Neural progenitor cell (in vitro differentiated cells): Measurements from ENCODE around the gene GLRX3. TPM values are rescaled to one million over a fixed set of nuclear protein-coding genes. Genes with fewer than 3 reads are reported as not detected.

Source experiments
- DNase-seq: peaks from one replicate; pipeline ENCODE4 v3.0.0-alpha.2; 2016; ENCODE audit warnings: low spot score
- H2AFZ ChIP-seq: fragments of 200-600 bp; sonication (generic); replicated peaks from 2 replicates; pipeline ENCODE4 v1.6.1; 2016; ENCODE audit warnings: antibody characterized with exemption
- H3F3A ChIP-seq: fragments of 200-600 bp; sonication (generic); 2 replicates; pipeline ENCODE4 v1.6.1; 2016; ENCODE audit warnings: antibody characterized with exemption, low read depth
- H3K27ac ChIP-seq: fragments of 200-600 bp; sonication (generic); 2 replicates; pipeline ENCODE4 v1.5.1; 2016; ENCODE audit warnings: mild to moderate bottlenecking
- H3K27me3 ChIP-seq: fragments of 200-600 bp; sonication (generic); 2 replicates; pipeline ENCODE4 v1.6.1; 2016; ENCODE audit warnings: mild to moderate bottlenecking, moderate library complexity
- H3K36me3 ChIP-seq: fragments of 200-600 bp; sonication (generic); 2 replicates; pipeline ENCODE4 v1.5.1; 2016
- H3K4me1 ChIP-seq: fragments of 200-600 bp; sonication (generic); 2 replicates; pipeline ENCODE4 v1.6.1; 2016; ENCODE audit warnings: mixed run types
- H3K4me2 ChIP-seq: fragments of 200-600 bp; sonication (generic); 2 replicates; pipeline ENCODE4 v1.6.1; 2016
- H3K4me3 ChIP-seq: fragments of 200-600 bp; sonication (generic); 2 replicates; pipeline ENCODE4 v1.5.1; 2016
- H3K79me2 ChIP-seq: fragments of 200-600 bp; sonication (generic); 2 replicates; pipeline ENCODE4 v1.6.1; 2016; ENCODE audit warnings: low read depth
- H3K9ac ChIP-seq: fragments of 200-600 bp; sonication (generic); 2 replicates; pipeline ENCODE4 v1.6.1; 2016
- H3K9me3 ChIP-seq: fragments of 200-600 bp; sonication (generic); 2 replicates; pipeline ENCODE4 v1.5.1; 2016; ENCODE audit warnings: low read depth
- H4K20me1 ChIP-seq: fragments of 200-600 bp; sonication (generic); 2 replicates; pipeline ENCODE4 v1.6.1; 2016; ENCODE audit warnings: low read depth
- H3K27ac Mint-ChIP-seq: 3 replicates; pipeline ENCODE4 v1.8.0; 2021; ENCODE audit warnings: mixed read lengths
- H3K27me3 Mint-ChIP-seq: 2 replicates; pipeline ENCODE4 v1.8.0; 2022; ENCODE audit warnings: low read depth, mild to moderate bottlenecking, inconsistent platforms, moderate library complexity, mixed read lengths; ENCODE audit not compliant: insufficient read depth
- H3K36me3 Mint-ChIP-seq: 3 replicates; pipeline ENCODE4 v1.8.0; 2021; ENCODE audit warnings: mixed read lengths
- H3K4me1 Mint-ChIP-seq: 3 replicates; pipeline ENCODE4 v1.8.0; 2021; ENCODE audit warnings: mixed read lengths
- H3K4me3 Mint-ChIP-seq: 3 replicates; pipeline ENCODE4 v1.8.0; 2021; ENCODE audit warnings: mild to moderate bottlenecking, moderate library complexity, mixed read lengths
- H3K9me3 Mint-ChIP-seq: 3 replicates; pipeline ENCODE4 v1.8.0; 2020; ENCODE audit warnings: mixed read lengths
- CTCF ChIP-seq: fragments of 200-600 bp; sonication (generic); IDR thresholded peaks from 2 replicates; pipeline ENCODE4 v1.5.1; 2017; ENCODE audit warnings: antibody characterized with exemption, mild to moderate bottlenecking
- EZH2 ChIP-seq: fragments of 200-600 bp; sonication (generic); IDR thresholded peaks from 2 replicates; pipeline ENCODE4 v1.6.1; 2017; ENCODE audit warnings: antibody characterized with exemption, mild to moderate bottlenecking, moderate library complexity
- EZH2phosphoT487 ChIP-seq: fragments of 200-600 bp; sonication (generic); IDR thresholded peaks from 2 replicates; pipeline ENCODE4 v1.6.1; 2017; ENCODE audit warnings: antibody characterized with exemption
- total RNA-seq: library from RNA; depleted of rRNA; stranded (reverse); fragments of >200 nt; gene quantifications from 2 replicates; pipeline ENCODE4 v1.2.3, GENCODE V29; 2015; ENCODE audit warnings: low replicate concordance

GLRX3 gene
- total RNA-seq, 1 donor from 2014 or later: 182 TPM

GRCh38 chr10:130128922-130129321 lies 7.3 kb upstream of the GLRX3 start:
- Histone ChIP-seq H3K4me3 (no peak overlapping the region), H3K36me3 (no peaks in the 10 kb centered on the region), H3K27ac (no peak overlapping the region), H3K4me1 (peaks cover 25% of the 10 kb centered on the region), H2AFZ (no peak overlapping the region), H4K20me1 (no peaks in the 10 kb centered on the region), H3K27me3 (no peaks in the 10 kb centered on the region), H3K4me2 (peak overlapping the region; percentile 42), H3K9ac (no peak overlapping the region), H3K9me3 (no peaks in the 10 kb centered on the region), H3K79me2 (no peaks in the 10 kb centered on the region), H3F3A (peaks cover 16% of the 10 kb centered on the region)
- DNase-seq: peak; percentile 18
- Mint-ChIP-seq H3K4me1 (peaks cover 15% of the 10 kb centered on the region), H3K36me3 (no peaks in the 10 kb centered on the region), H3K9me3 (no peaks in the 10 kb centered on the region), H3K27me3 (peaks cover 3% of the 10 kb centered on the region), H3K4me3 (no peak overlapping the region), H3K27ac (no peak overlapping the region)
- TF ChIP-seq EZH2 (no peak), EZH2phosphoT487 (no peak), CTCF (no peak)

- H3K27me3 ChIP-seq: peaks cover 3% of the 10 kb centered on the region
- Mint-ChIP-seq H3K27ac (no peak overlapping the region), H3K4me1 (peaks cover 23% of the 10 kb centered on the region), H3K36me3 (peaks cover 6% of the 10 kb centered on the region), H3K4me3 (peak overlapping the region; percentile 91), H3K27me3 (peaks cover 3% of the 10 kb centered on the region), H3K9me3 (no peaks in the 10 kb centered on the region)
- H3K9ac ChIP-seq: no peak overlapping the region
- peaks cover 34% of the 10 kb centered on the region for H4K20me1 ChIP-seq
- no peaks in the 10 kb centered on the region for H3F3A ChIP-seq
- peak overlapping the region; percentile 94 for H3K4me3 ChIP-seq
- H3K9me3 ChIP-seq: no peaks in the 10 kb centered on the region
- no peaks in the 10 kb centered on the region for H3K36me3 ChIP-seq
- peak overlapping the region; percentile 90 for H3K4me2 ChIP-seq
- TF ChIP-seq EZH2: no peak
- TF ChIP-seq CTCF: no peak
- no peak for TF ChIP-seq EZH2phosphoT487
- DNase-seq: no peak
- H2AFZ ChIP-seq: peak overlapping the region; percentile 78
- peaks cover 45% of the 10 kb centered on the region for H3K79me2 ChIP-seq
- H3K27ac ChIP-seq: no peak overlapping the region
- peaks cover 9% of the 10 kb centered on the region for H3K4me1 ChIP-seq
Observed at GRCh38 chr10:130135676-130136225, 440 bp upstream of the GLRX3 start.

GRCh38 chr10:130137090-130137448 lies 878 bp downstream of the GLRX3 start:
- peaks cover 58% of the 10 kb centered on the region for H3K79me2 ChIP-seq
- Mint-ChIP-seq H3K36me3 (peaks cover 7% of the 10 kb centered on the region), H3K9me3 (no peaks in the 10 kb centered on the region), H3K4me3 (peak overlapping the region; percentile 96), H3K27me3 (peaks cover under 1% of the 10 kb centered on the region), H3K27ac (no peak overlapping the region), H3K4me1 (peaks cover 28% of the 10 kb centered on the region)
- TF ChIP-seq CTCF (no peak), EZH2phosphoT487 (no peak), EZH2 (no peak)
- H3K27ac ChIP-seq: no peak overlapping the region
- H3K4me1 ChIP-seq: peaks cover 9% of the 10 kb centered on the region
- peaks cover 45% of the 10 kb centered on the region for H4K20me1 ChIP-seq
- no peaks in the 10 kb centered on the region for H3K9me3 ChIP-seq
- H3K4me3 ChIP-seq: peak overlapping the region; percentile 94
- peak; percentile 51 for DNase-seq
- H2AFZ ChIP-seq: no peak overlapping the region
- peaks cover 3% of the 10 kb centered on the region for H3K27me3 ChIP-seq
- H3K36me3 ChIP-seq: no peaks in the 10 kb centered on the region
- peak overlapping the region; percentile 80 for H3K9ac ChIP-seq
- H3F3A ChIP-seq: no peaks in the 10 kb centered on the region
- H3K4me2 ChIP-seq: peak overlapping the region; percentile 90
